ENCODE results near the gene WDR33. TPM values are rescaled to one million over a fixed set of nuclear protein-coding genes. Genes with fewer than 3 reads are reported as not detected.

The WDR33 gene
- total and polyA plus RNA-seq, 9 donors, result 16.3 to 56.2 (median 46.7) TPM

GRCh38 chr2:127706215-127706990 lies 104.6 kb downstream of the WDR33 start:
- H3K4me3 ChIP-seq, result no peak overlapping the region
- no peak for TF ChIP-seq EP300 (IDR thresholded peaks at IDR 0.05)
- TF ChIP-seq POLR2A (IDR thresholded peaks at IDR 0.05), result no peak
- WGBS, 3 donors, result 91 to 97% (median 92%) methylated on average over 14 of the region's 14 CpGs
- DNase-seq, result peak in 1 of 5 donors; percentile 30
- no peaks in the 10 kb centered on the region for H3K27me3 ChIP-seq
- H3K36me3 ChIP-seq, result no peaks in the 10 kb centered on the region
- no peaks in the 10 kb centered on the region for H3K9me3 ChIP-seq
- no peaks in the 10 kb centered on the region for H3K4me1 ChIP-seq (ENCODE audit: insufficient read depth)
- no peak overlapping the region for H3K27ac ChIP-seq
- intact Hi-C loops (cut with DNase I), result no loop called here

- no peaks in the 10 kb centered on the region for H3K36me3 ChIP-seq
- H3K4me3 ChIP-seq, result no peak overlapping the region
- H3K27me3 ChIP-seq, result no peaks in the 10 kb centered on the region
- no peaks in the 10 kb centered on the region for H3K9me3 ChIP-seq
- intact Hi-C loops (cut with DNase I), result no loop called here
- H3K4me1 ChIP-seq (ENCODE audit: insufficient read depth), result peaks cover 2% of the 10 kb centered on the region
- no peak overlapping the region for H3K27ac ChIP-seq
- 61 to 71% (median 68%) methylated on average over 5 of the region's 5 CpGs for WGBS, 3 donors
- TF ChIP-seq EP300 (IDR thresholded peaks at IDR 0.05), result no peak
- TF ChIP-seq POLR2A (IDR thresholded peaks at IDR 0.05), result no peak
- no peak for TF ChIP-seq CTCF (IDR thresholded peaks at IDR 0.05)
- no peak for DNase-seq
Measured at GRCh38 chr2:127705391-127706065, 105.4 kb downstream of the WDR33 start.

- no peaks in the 10 kb centered on the region for H3K27me3 ChIP-seq
- WGBS, 3 donors, result 73 to 77% (median 75%) methylated on average over 5 of the region's 5 CpGs
- H3K4me1 ChIP-seq (ENCODE audit: insufficient read depth), result peaks cover 3% of the 10 kb centered on the region
- intact Hi-C loops (cut with DNase I), result loop anchor here in 1 of 4 donors (5.0 kb wide), 1 partner anchor 322 kb away; the partner anchor contains the start of gene SAP130
- TF ChIP-seq POLR2A (IDR thresholded peaks at IDR 0.05) (no peak), CTCF (IDR thresholded peaks at IDR 0.05) (no peak), EP300 (IDR thresholded peaks at IDR 0.05) (no peak)
- no peaks in the 10 kb centered on the region for H3K36me3 ChIP-seq
- no peak overlapping the region for H3K27ac ChIP-seq
- no peaks in the 10 kb centered on the region for H3K9me3 ChIP-seq
- DNase-seq, result no peak
- H3K4me3 ChIP-seq, result no peak overlapping the region
Measured at GRCh38 chr2:127704641-127705390, 106.2 kb downstream of the WDR33 start.

GRCh38 chr2:127703282-127703681 lies 107.7 kb downstream of the WDR33 start:
- DNase-seq, result no peak
- Histone ChIP-seq H3K9me3 (no peaks in the 10 kb centered on the region), H3K36me3 (no peaks in the 10 kb centered on the region), H3K27me3 (no peaks in the 10 kb centered on the region), H3K27ac (no peak overlapping the region), H3K4me1 (ENCODE audit: insufficient read depth) (peaks cover 3% of the 10 kb centered on the region), H3K4me3 (no peak overlapping the region)
- intact Hi-C loops (cut with DNase I), result loop anchor here in 1 of 4 donors (5.0 kb wide), 1 partner anchor 324 kb away; the partner anchor contains the start of gene SAP130
- WGBS, 3 donors, result 95 to 96% (median 95%) methylated on average over 5 of the region's 5 CpGs
- TF ChIP-seq EP300 (IDR thresholded peaks at IDR 0.05) (no peak), CTCF (IDR thresholded peaks at IDR 0.05) (no peak), POLR2A (IDR thresholded peaks at IDR 0.05) (no peak)
